Gastroesophageal sphincter (tissue), 3 donors: ENCODE measurements around the gene LENG1.

ENCODE experiments used
- POLR2AphosphoS5 ChIP-seq: sonication (generic); formaldehyde crosslinking; IDR thresholded peaks from one replicate; pipeline ENCODE4 v1.6.1; 2017; ENCODE audit warnings: antibody characterized with exemption
- TF ChIP-seq, protein P1 (sequence below), 4 experiments: fragments of 200-600 bp in 2 of 4; fragments of 450-650 bp in 2 of 4; sonication (generic) in 1 of 4; IDR thresholded peaks; one replicate each; pipeline ENCODE4 v1.5.1; 2017 to 2019; ENCODE audit warnings: antibody characterized with exemption in 4 of 4, mild to moderate bottlenecking in 2 of 4, moderate library complexity in 2 of 4

DNA sequence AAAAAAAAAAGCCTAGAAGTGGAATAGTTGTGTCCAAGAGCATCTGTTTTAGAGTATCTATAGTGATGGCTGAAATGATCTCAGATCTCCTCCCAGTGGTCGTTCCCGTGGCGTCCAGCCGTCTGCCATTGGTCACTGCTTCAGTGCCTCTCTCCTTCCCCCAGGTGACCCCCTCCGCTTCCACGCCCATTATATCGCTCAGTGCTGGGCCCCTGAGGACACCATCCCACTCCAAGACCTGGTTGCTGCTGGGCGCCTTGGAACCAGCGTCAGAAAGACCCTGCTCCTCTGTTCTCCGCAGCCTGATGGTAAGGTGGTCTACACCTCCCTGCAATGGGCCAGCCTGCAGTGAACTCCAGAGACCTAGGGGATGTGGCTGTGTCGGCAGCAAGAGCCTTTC is 33.5 kb upstream of the LENG1 start:
- TF ChIP-seq, protein P1, sequence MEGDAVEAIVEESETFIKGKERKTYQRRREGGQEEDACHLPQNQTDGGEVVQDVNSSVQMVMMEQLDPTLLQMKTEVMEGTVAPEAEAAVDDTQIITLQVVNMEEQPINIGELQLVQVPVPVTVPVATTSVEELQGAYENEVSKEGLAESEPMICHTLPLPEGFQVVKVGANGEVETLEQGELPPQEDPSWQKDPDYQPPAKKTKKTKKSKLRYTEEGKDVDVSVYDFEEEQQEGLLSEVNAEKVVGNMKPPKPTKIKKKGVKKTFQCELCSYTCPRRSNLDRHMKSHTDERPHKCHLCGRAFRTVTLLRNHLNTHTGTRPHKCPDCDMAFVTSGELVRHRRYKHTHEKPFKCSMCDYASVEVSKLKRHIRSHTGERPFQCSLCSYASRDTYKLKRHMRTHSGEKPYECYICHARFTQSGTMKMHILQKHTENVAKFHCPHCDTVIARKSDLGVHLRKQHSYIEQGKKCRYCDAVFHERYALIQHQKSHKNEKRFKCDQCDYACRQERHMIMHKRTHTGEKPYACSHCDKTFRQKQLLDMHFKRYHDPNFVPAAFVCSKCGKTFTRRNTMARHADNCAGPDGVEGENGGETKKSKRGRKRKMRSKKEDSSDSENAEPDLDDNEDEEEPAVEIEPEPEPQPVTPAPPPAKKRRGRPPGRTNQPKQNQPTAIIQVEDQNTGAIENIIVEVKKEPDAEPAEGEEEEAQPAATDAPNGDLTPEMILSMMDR (IDR thresholded peaks at IDR 0.05): no peak
- no peak for TF ChIP-seq POLR2AphosphoS5
